Subcutaneous adipose tissue (tissue), 4 donors: ENCODE results near the gene CTCFL. TPM values are rescaled to one million over a fixed set of nuclear protein-coding genes. Genes with fewer than 3 reads are reported as not detected.

ENCODE experiments used
- total RNA-seq, 4 donors: library from RNA; depleted of rRNA; stranded (reverse); fragments of >200 nt; gene quantifications; one replicate each; pipeline ENCODE4 v1.1.0, GENCODE V29; 2016
- TF ChIP-seq, protein P1 (sequence below): fragments of 450-650 bp; IDR thresholded peaks from one replicate; pipeline ENCODE4 v1.5.1; 2016; ENCODE audit warnings: low read depth, mild to moderate bottlenecking, control low read depth, antibody characterized with exemption, moderate library complexity

CTCFL gene
- total RNA-seq, 4 donors from 2014 or later, result 0.17 TPM; not detected in 3

DNA sequence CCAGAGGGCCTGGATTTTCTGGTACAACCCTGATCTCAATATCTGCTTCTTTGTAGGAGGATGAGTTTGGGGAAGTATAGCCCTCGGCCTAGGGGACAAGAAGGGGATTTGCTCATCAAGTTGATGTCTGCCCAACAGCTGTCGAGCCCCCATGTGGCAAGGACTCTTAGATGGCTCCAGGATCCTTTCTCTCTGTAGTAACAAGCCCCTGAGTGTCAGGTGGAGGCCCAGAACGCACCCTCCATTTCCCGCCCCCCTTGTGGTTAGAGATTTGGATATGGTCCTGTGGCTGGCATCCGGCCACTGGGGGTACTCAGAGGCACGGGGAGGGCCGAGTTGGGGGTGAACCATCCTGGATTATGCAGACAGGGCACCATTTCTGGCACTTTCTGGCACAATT lies 50.1 kb downstream of the CTCFL start:
- TF ChIP-seq, protein P1, sequence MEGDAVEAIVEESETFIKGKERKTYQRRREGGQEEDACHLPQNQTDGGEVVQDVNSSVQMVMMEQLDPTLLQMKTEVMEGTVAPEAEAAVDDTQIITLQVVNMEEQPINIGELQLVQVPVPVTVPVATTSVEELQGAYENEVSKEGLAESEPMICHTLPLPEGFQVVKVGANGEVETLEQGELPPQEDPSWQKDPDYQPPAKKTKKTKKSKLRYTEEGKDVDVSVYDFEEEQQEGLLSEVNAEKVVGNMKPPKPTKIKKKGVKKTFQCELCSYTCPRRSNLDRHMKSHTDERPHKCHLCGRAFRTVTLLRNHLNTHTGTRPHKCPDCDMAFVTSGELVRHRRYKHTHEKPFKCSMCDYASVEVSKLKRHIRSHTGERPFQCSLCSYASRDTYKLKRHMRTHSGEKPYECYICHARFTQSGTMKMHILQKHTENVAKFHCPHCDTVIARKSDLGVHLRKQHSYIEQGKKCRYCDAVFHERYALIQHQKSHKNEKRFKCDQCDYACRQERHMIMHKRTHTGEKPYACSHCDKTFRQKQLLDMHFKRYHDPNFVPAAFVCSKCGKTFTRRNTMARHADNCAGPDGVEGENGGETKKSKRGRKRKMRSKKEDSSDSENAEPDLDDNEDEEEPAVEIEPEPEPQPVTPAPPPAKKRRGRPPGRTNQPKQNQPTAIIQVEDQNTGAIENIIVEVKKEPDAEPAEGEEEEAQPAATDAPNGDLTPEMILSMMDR, result no peak

DNA sequence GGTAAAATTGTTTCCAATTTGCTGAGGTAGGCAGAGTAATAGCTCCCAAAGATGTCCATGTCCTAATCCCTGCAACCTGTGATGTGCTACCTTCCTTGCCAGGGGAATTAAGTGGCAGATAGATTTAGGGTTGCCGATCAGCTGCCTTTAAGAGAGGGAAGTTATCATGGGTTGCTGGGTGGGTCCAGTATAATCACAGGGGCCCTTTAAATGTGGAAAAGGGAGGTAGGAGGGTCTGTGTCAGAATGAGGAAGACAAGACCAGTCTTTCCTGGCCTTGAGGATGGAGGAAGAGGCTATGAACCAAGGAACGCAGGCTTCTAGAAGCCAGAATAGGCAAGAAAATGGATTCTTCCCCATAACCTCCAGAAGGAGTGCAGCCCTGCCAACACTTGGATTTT lies 50.7 kb downstream of the CTCFL start:
- TF ChIP-seq, protein P1, result no peak

DNA sequence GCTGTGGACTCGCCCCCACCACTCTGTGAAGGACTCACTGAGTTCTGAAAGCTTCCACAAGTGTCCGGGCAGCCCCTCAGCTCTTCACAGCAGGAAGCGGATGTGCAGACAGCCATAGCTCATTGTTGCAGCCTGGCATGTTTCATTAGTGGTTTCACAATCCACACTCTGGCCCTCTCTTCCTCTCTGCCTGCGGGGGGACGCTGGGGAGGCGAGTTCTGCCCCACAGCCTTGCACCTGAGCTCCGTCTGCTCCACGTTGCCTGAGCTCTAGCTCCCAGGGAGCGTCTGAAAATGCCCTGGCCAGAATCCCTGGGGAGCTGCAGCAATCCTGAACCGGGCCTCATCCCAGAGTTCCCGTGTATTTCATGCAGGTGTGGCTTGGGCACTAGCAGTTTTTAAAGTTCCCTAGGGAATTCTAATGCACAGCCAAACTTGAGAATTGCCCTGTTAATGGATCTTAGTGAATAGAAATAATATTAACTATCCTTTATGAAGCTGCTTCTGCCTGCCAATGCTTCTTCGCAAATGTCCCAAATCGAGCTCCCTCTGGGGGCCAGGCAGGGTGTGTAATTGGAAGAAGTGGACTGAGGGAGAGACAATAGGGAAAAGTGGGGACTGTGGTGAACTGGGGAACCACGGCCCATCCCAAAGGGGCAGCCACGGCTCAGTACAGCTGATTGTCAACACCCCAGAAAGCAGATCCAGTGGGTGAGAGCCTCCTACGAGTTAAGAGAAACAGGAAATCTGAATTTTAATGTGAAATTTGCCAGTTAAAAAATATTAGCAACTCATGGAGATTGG lies 51.5 kb downstream of the CTCFL start:
- TF ChIP-seq, protein P1, result no peak

DNA sequence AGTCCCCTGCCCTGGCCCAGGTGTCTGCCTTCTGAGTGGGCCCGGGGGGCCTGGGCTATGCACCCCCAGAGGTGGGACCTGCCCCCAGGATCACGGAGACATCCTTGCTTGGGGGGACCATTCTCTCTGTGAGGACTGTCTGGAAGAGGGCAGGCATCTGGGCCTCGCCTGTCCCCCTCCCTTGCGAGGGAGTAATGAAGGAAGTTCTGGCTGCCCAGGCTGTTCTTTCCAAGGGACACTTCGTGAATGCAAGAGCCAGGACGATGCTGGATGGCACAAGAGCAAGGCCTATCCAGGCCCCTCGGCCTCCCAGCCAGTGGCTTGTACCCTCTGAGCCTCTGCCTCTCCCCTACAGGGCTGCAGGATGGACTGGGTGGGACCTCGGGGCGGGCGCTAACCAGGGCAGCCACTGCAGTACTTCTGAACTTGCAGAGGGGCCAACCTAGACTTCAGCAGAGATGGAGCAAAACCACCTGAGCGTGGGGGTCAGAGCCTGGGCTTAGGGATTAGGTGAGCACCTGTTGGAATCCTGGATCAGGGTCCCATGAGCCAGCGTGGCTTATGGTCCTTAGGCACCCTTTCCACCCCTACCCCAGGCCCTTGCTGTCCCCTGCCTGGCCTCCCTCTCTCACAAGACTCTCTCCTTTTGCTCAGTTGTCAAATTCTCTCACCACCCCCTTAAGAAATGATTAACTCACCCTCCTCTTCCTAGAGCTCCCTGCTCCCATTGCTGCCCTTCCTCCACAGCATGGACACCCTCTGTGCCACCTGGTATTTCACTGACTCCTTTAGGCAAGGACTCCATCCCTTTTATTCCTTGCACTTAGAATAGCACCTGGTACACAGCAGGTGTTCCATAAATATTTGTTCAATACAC lies 53.2 kb downstream of the CTCFL start:
- TF ChIP-seq, protein P1, result no peak

DNA sequence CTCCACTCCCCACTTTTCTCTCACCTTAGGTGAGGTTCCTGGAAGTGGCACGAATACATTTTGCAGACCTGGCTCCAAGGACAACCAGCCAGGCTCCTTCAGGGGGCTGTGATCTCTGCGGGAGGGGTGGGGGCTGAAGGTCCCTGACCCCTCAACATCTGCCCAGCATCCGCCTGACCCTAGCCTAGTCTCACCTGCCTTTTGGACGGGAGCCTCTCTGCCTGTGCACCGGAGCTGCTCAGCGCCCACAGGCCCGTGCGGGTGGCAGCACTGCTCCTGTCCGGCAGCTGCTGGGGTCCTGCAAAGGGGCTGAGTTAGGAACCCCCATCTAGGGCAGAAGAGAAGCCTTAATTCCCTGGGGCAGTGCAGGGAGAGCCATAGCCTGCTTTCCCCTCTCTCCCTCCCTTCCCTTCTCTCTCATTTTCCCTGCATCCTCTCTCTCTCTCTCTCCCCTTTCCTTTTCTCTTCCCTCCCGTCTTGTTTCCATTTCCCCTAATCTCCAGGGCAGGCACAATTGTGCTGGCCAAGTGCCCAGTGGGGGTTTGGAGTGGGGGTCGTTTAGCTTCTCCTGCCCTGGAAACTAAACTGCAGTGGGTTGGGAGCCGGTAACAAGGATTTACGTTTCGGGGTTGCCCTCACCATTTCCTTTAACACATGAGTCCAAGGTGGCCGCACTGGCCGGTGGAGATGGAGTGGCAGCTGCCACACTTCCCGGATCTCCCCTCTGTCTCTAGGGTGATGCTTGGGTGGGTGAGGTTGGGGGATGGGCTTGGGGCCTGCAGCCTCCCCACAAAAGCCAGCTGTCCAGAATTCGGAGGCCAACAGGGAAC lies 54.1 kb downstream of the CTCFL start:
- TF ChIP-seq, protein P1, result no peak

DNA sequence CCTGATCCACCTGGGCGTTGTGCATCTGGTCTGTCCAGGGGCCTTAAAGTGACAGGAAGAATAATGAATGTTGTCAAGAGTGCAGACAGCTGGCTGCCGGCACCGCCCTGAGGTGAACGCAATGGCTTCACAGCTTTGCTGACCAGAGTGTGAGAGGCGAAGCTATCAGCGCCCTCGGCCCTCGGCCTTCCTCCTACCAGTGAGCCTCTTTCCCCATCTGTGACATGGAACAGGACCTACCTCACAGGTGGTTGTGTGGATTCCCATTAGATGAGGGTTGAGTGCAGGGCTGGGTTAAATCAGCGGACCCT lies 54.8 kb downstream of the CTCFL start:
- TF ChIP-seq, protein P1, result no peak
